Neural cell (in vitro differentiated cells): ENCODE measurements around the gene GLI3. TPM values are rescaled to one million over a fixed set of nuclear protein-coding genes. Genes with fewer than 3 reads are reported as not detected.

Source experiments
- H2AFZ ChIP-seq: fragments of 200-600, 300-800 bp; sonication (generic), shearing (Covaris generic); 2 replicates; pipeline ENCODE4 v1.6.0; 2014; ENCODE audit warnings: low read depth, mild to moderate bottlenecking, antibody characterized with exemption, low read length, moderate library complexity
- H3F3A ChIP-seq: fragments of 200-600 bp; shearing (Covaris generic); 2 replicates; pipeline ENCODE4 v1.6.1; 2016; ENCODE audit warnings: mild to moderate bottlenecking, moderate library complexity, mixed read lengths, antibody characterized with exemption, low read length; ENCODE audit not compliant: insufficient read depth, poor library complexity, severe bottlenecking
- H3K27ac ChIP-seq: fragments of 200-600, 300-800 bp; sonication (generic), shearing (Covaris generic); 2 replicates; pipeline ENCODE4 v1.5.1; 2014; ENCODE audit warnings: mild to moderate bottlenecking, low read length, moderate library complexity
- H3K27me3 ChIP-seq: fragments of 300-800, 200-600 bp; sonication (generic), shearing (Covaris generic); 2 replicates; pipeline ENCODE4 v1.6.0; 2014; ENCODE audit warnings: mild to moderate bottlenecking, low read depth, low read length, moderate library complexity; ENCODE audit not compliant: insufficient read depth
- H3K36me3 ChIP-seq: fragments of 300-800, 200-600 bp; sonication (generic), shearing (Covaris generic); 2 replicates; pipeline ENCODE4 v1.5.1; 2014; ENCODE audit warnings: mild to moderate bottlenecking, antibody characterized with exemption, low read length, moderate library complexity; ENCODE audit not compliant: insufficient read depth
- H3K4me2 ChIP-seq: fragments of 300-800, 200-600 bp; sonication (generic), shearing (Covaris generic); 2 replicates; pipeline ENCODE4 v1.6.0; 2014; ENCODE audit warnings: mild to moderate bottlenecking, low read length
- H3K4me3 ChIP-seq: fragments of 300-800, 200-600 bp; sonication (generic), shearing (Covaris generic); 2 replicates; pipeline ENCODE4 v1.5.1; 2014; ENCODE audit warnings: mild to moderate bottlenecking, low read length, moderate library complexity
- H3K79me2 ChIP-seq: fragments of 200-600 bp; shearing (Covaris generic); replicated peaks from 2 replicates; pipeline ENCODE4 v1.6.0; 2014; ENCODE audit warnings: mild to moderate bottlenecking, low read length, moderate library complexity; ENCODE audit not compliant: insufficient read depth
- H3K9ac ChIP-seq: fragments of 300-800, 200-600 bp; sonication (generic), shearing (Covaris generic); 2 replicates; pipeline ENCODE4 v1.6.1; 2016; ENCODE audit warnings: mild to moderate bottlenecking, low read length, mixed read lengths
- H3K9me2 ChIP-seq: fragments of 200-600 bp; shearing (Covaris generic); 2 replicates; pipeline ENCODE4 v1.6.1; 2016; ENCODE audit warnings: mild to moderate bottlenecking, low read length, mixed read lengths; ENCODE audit not compliant: insufficient read depth
- H3K9me3 ChIP-seq: fragments of 200-600, 300-800 bp; sonication (generic), shearing (Covaris generic); 2 replicates; pipeline ENCODE4 v1.6.1; 2016; ENCODE audit warnings: mild to moderate bottlenecking, mixed run types, low read length, moderate library complexity, mixed read lengths
- H4K20me1 ChIP-seq: fragments of 200-600 bp; shearing (Covaris generic); 2 replicates; pipeline ENCODE4 v1.6.1; 2016; ENCODE audit warnings: mild to moderate bottlenecking, mixed run types; ENCODE audit not compliant: insufficient read depth
- EP300 ChIP-seq: fragments of 450-650 bp; conservative IDR thresholded peaks from 2 replicates; pipeline ENCODE4 v1.6.1; 2014; ENCODE audit warnings: antibody characterized with exemption, mild to moderate bottlenecking, moderate library complexity; ENCODE audit not compliant: poor library complexity, severe bottlenecking
- EZH2 ChIP-seq: fragments of 200-600, 300-800 bp; shearing (Covaris generic), sonication (generic); IDR thresholded peaks from 2 replicates; pipeline ENCODE4 v1.6.1; 2014; ENCODE audit warnings: antibody characterized with exemption, low read length, borderline replicate concordance, mild to moderate bottlenecking; ENCODE audit not compliant: insufficient read depth, poor library complexity, severe bottlenecking
- MXI1 ChIP-seq: fragments of 450-650 bp; conservative IDR thresholded peaks from 2 replicates; pipeline ENCODE4 v1.6.1; 2014; ENCODE audit warnings: antibody characterized with exemption, mild to moderate bottlenecking; ENCODE audit not compliant: poor library complexity, severe bottlenecking
- POLR2AphosphoS5 ChIP-seq: IDR thresholded peaks from 2 replicates; pipeline ENCODE4 v1.6.1; 2012
- RAD21 ChIP-seq: fragments of 450-650 bp; conservative IDR thresholded peaks from 2 replicates; pipeline ENCODE4 v1.6.1; 2014; ENCODE audit warnings: antibody characterized with exemption, mild to moderate bottlenecking, moderate library complexity
- SMC3 ChIP-seq: fragments of 450-650 bp; conservative IDR thresholded peaks from 2 replicates; pipeline ENCODE4 v1.6.1; 2014; ENCODE audit warnings: antibody characterized with exemption, mild to moderate bottlenecking, moderate library complexity; ENCODE audit not compliant: poor library complexity
- TAF1 ChIP-seq: IDR thresholded peaks from 2 replicates; pipeline ENCODE4 v1.6.1; 2012; ENCODE audit warnings: low read depth
- polyA plus RNA-seq: library from polyadenylated mRNA; depleted of rRNA; stranded (reverse); fragments of >200 nt; gene quantifications from 2 replicates; pipeline ENCODE4 v1.2.3, GENCODE V29; 2014
- TF ChIP-seq, protein P1 (sequence below): IDR thresholded peaks from 2 replicates; pipeline ENCODE4 v1.6.1; 2012; ENCODE audit warnings: borderline replicate concordance
- TF ChIP-seq, protein P2 (sequence below): fragments of 450-650 bp; IDR thresholded peaks from 2 replicates; pipeline ENCODE4 v1.5.1; 2014; ENCODE audit warnings: antibody characterized with exemption, mild to moderate bottlenecking, moderate library complexity; ENCODE audit not compliant: poor library complexity, severe bottlenecking

The GLI3 gene
- polyA plus RNA-seq, 1 donor from 2014 or later: 0.19 TPM

DNA sequence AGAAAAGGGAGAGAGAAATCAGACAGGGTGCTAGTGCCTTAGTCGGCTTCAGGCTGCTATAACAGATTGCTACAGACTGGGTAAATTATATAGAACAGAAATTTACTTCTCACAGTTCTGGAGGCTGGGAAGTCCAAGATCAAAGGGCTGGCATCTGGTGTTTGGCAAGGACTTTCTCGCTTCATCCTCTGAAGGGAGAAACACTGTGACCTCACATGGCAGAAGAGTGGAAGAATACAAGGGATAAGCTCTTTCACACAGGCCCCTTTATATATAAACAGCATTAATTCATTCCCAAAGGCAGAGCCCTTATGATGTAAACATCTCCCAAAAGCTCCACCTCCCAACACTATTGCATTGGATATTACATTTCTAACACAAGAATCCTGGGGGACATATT lies 298.6 kb downstream of the GLI3 start:
- no peak for TF ChIP-seq TAF1
- TF ChIP-seq, protein P1, sequence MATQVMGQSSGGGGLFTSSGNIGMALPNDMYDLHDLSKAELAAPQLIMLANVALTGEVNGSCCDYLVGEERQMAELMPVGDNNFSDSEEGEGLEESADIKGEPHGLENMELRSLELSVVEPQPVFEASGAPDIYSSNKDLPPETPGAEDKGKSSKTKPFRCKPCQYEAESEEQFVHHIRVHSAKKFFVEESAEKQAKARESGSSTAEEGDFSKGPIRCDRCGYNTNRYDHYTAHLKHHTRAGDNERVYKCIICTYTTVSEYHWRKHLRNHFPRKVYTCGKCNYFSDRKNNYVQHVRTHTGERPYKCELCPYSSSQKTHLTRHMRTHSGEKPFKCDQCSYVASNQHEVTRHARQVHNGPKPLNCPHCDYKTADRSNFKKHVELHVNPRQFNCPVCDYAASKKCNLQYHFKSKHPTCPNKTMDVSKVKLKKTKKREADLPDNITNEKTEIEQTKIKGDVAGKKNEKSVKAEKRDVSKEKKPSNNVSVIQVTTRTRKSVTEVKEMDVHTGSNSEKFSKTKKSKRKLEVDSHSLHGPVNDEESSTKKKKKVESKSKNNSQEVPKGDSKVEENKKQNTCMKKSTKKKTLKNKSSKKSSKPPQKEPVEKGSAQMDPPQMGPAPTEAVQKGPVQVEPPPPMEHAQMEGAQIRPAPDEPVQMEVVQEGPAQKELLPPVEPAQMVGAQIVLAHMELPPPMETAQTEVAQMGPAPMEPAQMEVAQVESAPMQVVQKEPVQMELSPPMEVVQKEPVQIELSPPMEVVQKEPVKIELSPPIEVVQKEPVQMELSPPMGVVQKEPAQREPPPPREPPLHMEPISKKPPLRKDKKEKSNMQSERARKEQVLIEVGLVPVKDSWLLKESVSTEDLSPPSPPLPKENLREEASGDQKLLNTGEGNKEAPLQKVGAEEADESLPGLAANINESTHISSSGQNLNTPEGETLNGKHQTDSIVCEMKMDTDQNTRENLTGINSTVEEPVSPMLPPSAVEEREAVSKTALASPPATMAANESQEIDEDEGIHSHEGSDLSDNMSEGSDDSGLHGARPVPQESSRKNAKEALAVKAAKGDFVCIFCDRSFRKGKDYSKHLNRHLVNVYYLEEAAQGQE: no peak
- no peak for TF ChIP-seq RAD21
- no peak for TF ChIP-seq SMC3
- TF ChIP-seq POLR2AphosphoS5: no peak
- TF ChIP-seq EZH2: no peak
- no peak for TF ChIP-seq EP300
- TF ChIP-seq MXI1: no peak
- TF ChIP-seq, protein P2, sequence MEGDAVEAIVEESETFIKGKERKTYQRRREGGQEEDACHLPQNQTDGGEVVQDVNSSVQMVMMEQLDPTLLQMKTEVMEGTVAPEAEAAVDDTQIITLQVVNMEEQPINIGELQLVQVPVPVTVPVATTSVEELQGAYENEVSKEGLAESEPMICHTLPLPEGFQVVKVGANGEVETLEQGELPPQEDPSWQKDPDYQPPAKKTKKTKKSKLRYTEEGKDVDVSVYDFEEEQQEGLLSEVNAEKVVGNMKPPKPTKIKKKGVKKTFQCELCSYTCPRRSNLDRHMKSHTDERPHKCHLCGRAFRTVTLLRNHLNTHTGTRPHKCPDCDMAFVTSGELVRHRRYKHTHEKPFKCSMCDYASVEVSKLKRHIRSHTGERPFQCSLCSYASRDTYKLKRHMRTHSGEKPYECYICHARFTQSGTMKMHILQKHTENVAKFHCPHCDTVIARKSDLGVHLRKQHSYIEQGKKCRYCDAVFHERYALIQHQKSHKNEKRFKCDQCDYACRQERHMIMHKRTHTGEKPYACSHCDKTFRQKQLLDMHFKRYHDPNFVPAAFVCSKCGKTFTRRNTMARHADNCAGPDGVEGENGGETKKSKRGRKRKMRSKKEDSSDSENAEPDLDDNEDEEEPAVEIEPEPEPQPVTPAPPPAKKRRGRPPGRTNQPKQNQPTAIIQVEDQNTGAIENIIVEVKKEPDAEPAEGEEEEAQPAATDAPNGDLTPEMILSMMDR: no peak
- no peaks in the 10 kb centered on the region for H3K36me3 ChIP-seq
- H3K9me3 ChIP-seq: no peaks in the 10 kb centered on the region
- H3K27ac ChIP-seq: no peak overlapping the region
- H4K20me1 ChIP-seq: no peaks in the 10 kb centered on the region
- H3K79me2 ChIP-seq: no peaks in the 10 kb centered on the region
- no peaks in the 10 kb centered on the region for H3K27me3 ChIP-seq
- H3K4me2 ChIP-seq: no peak overlapping the region
- H3K9ac ChIP-seq: no peak overlapping the region
- no peak overlapping the region for H3K4me3 ChIP-seq
- no peak overlapping the region for H2AFZ ChIP-seq
- no peaks in the 10 kb centered on the region for H3F3A ChIP-seq
- no peaks in the 10 kb centered on the region for H3K9me2 ChIP-seq

- Histone ChIP-seq H3K9ac (no peak overlapping the region), H3K4me2 (no peak overlapping the region), H3K9me2 (no peaks in the 10 kb centered on the region), H3K27me3 (no peaks in the 10 kb centered on the region), H3K36me3 (no peaks in the 10 kb centered on the region), H3F3A (no peaks in the 10 kb centered on the region), H3K79me2 (no peaks in the 10 kb centered on the region), H4K20me1 (no peaks in the 10 kb centered on the region), H2AFZ (no peak overlapping the region), H3K4me3 (no peak overlapping the region), H3K27ac (no peak overlapping the region), H3K9me3 (no peaks in the 10 kb centered on the region)
- TF ChIP-seq EP300: no peak
- no peak for TF ChIP-seq EZH2
- TF ChIP-seq SMC3: no peak
Observed at GRCh38 chr7:41933427-41933826, 303.6 kb downstream of the GLI3 start.

- H3K27me3 ChIP-seq: no peaks in the 10 kb centered on the region
- no peak overlapping the region for H3K27ac ChIP-seq
- H3K9me2 ChIP-seq: no peaks in the 10 kb centered on the region
- no peak overlapping the region for H2AFZ ChIP-seq
- no peak overlapping the region for H3K9ac ChIP-seq
- no peak overlapping the region for H3K4me3 ChIP-seq
- no peaks in the 10 kb centered on the region for H3K9me3 ChIP-seq
- no peaks in the 10 kb centered on the region for H3K36me3 ChIP-seq
- H3K4me2 ChIP-seq: no peak overlapping the region
- H3F3A ChIP-seq: no peaks in the 10 kb centered on the region
- H4K20me1 ChIP-seq: no peaks in the 10 kb centered on the region
- no peaks in the 10 kb centered on the region for H3K79me2 ChIP-seq
- no peak for TF ChIP-seq POLR2AphosphoS5
- TF ChIP-seq MXI1: no peak
- TF ChIP-seq EZH2: no peak
- no peak for TF ChIP-seq SMC3
- TF ChIP-seq EP300: no peak
- TF ChIP-seq, protein P1: no peak
- TF ChIP-seq RAD21: no peak
- TF ChIP-seq, protein P2: no peak
- no peak for TF ChIP-seq TAF1
Observed at GRCh38 chr7:41931263-41931646, 305.8 kb downstream of the GLI3 start.
